CD4-positive, alpha-beta T cell treated with Interleukin-15 for 4 hours (primary cell): ENCODE results near the gene BBOX1.
"Not testable (repeated sequence)": the region's sequence is repeated elsewhere in the genome, so short reads cannot be mapped to it uniquely, and the experiment has no call there.

ENCODE experiments used
- DNase-seq: peaks from one replicate; pipeline ENCODE4 v3.0.0-alpha.2; 2020; ENCODE audit warnings: low spot score

BBOX1 gene

GRCh38 chr11:27129686-27130085 is 89.1 kb downstream of the BBOX1 start:
- DNase-seq, result no peak

DNA sequence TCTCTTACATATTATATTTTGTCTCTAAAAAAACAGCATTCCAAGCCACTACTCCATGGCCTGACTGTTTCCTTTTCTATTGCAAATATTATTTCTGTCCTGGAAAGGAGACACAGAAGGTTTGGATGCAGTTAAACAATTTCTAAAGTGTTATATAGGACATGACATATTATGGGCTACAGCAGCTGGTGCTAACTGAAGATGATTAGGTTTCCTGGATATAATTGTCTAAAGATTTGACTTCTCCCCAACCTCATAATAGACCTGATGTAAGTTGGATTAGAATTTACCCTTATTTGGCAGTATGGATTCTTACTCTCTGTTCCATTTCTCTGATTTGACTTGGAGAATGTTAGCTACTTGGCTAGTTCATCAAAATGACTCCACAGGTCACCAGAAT is 90.2 kb downstream of the BBOX1 start:
- no peak for DNase-seq

DNA sequence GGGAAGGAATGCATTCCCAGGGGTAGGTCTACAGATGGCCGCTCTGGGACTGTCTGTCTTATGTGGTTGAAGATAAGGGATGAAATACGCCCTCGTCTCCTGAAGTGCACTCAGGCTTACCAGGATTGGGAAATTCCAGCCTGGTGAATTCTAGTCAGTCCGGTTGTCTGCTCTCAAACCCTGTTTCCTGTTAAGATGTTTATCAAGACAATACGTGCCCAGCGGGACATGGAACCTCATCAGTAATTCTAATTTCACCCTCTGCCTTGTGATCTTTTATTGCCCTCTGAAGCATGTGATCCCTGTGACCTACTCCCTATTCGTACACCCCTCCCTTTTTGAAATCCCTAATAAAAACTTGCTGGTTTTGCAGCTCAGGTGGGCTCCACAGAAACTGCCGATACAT is 95.3 kb downstream of the BBOX1 start:
- DNase-seq, result not testable (repeated sequence)

DNA sequence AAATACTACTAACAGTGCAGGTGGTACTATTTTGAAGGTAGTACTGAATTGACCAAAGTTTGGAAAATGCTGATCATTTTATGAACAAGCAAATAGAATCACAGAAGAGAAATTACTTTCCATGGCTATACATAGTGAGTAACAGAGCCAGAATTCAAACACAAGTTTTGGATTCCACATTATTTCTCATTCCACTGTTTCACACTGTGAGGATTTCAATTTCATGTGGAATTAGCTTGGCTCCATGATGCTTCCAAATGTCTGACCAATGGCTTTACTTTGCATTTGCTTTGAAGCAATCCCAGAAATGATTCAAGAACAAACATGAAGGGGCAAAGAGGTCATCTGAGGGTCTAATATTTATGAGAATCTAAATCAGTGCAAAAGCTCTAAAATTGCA is 98.1 kb downstream of the BBOX1 start:
- DNase-seq, result no peak

DNA sequence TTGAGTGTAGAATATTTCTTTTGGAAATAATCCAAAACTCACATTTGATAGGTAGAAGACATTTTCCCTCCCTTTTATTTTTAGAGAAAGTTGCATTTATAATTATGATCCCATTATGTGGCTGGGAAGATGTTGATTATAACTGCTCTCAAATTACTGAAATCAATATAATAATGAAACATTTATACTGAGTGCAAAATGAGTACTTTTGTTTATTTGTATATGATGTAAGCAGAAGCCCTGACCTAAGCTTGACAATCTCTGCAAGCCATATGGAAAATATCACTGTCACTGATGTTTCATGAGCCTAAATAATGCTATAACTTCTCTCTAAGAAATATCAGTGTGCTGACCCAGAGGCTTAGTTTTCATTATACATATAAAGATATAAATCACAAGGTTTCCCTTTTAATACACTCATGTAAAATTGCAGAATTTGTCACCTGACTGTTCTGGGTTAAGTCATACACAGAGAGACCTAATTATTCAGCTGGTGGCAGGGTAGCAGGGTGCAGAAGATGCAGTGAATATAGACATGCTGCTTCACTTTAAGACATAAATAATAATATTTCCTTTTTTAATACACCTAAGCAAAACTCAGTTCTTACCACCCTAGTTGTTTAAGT is 99.2 kb downstream of the BBOX1 start:
- DNase-seq, result no peak

- DNase-seq, result no peak
Observed at GRCh38 chr11:27141576-27141975, 101.0 kb downstream of the BBOX1 start.

DNA sequence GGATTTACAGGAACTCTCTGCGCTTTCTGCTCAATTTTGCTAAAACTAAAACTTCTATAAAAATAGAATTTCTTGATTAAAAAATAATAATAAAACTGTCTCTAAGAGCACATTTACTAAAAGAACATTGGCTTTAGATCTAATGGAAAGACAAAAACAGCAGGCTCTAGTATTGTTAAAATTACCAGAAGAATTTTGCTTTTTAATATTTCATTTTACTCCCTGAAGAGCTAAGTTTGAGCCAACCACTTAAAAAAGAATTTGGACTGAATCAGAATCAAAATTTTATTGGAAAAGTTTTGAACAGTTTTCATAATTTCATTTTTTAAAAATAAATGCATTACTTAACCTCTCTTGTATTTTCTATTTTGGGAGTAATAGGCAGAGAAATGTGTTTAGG is 107.3 kb downstream of the BBOX1 start:
- no peak for DNase-seq

- DNase-seq, result no peak
Observed at GRCh38 chr11:27148506-27148905, 107.9 kb downstream of the BBOX1 start.

GRCh38 chr11:27150098-27150497 is 109.5 kb downstream of the BBOX1 start:
- DNase-seq, result no peak

GRCh38 chr11:27153136-27153535 is 112.5 kb downstream of the BBOX1 start:
- DNase-seq, result no peak

- no peak for DNase-seq
Observed at GRCh38 chr11:27158456-27159334, 118.1 kb downstream of the BBOX1 start.

DNA sequence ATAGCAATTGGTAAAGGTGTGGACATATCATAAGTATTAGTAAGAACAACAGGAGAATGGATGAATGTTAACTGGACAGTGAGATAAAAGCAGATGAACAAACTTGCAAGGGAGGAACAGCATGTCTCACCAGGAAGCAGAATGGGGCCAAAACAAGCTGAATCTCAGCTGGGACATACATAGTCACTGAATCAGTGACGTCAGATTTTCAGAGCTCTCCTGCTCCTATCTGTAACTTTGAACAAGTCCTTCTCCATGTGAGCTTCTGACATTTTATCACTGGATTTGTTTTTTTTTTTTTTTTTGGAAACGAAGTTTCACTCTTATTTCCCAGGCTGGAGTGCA is 118.7 kb downstream of the BBOX1 start:
- DNase-seq, result no peak

GRCh38 chr11:27161071-27161470 is 120.5 kb downstream of the BBOX1 start:
- no peak for DNase-seq

DNA sequence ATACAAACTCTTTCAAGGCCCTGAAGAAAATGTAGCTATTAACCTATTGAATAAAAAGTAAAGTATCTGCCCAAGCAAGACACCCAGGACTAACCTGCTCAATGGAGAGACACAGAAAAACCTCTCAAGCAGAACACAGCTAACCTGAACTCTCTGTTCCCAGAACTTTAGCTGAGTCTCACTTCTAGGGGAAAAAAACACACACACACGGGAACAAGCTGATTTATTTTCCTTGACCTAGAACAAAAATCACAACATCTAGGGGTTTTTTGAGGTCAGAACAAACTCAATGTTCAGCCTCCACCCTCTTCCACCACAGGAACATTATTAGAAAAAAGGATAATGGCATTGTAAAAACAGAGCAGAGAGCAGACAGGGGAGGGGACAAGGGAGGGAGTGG is 121.6 kb downstream of the BBOX1 start:
- no peak for DNase-seq

- no peak for DNase-seq
Observed at GRCh38 chr11:27166130-27166529, 125.5 kb downstream of the BBOX1 start.

DNA sequence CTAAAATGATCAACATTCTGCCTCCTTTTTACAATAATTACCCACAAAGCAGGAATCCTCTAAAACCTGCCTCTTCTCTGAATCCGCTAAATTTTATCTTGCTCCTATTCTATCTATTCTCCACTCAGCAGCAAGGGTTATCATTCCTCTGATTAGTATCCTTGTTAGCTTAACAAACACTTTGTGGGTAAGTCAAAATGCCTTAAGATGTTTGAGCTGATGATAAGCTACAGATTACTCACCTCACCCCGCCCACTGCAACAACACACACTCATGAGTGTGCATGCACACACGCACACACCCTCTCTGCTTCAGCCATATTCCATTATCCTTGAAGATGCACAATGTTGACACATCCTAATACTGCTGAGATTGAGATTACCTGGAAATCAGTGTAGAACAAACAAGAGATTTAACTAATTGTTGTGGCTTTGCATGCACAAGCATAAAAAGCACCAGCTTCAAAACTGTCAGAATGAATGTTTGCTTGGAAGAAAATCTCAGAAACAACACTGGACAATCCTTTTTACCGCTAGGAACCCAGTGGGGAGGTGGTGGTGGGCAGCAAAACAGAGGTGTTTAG is 130.9 kb downstream of the BBOX1 start:
- DNase-seq, result no peak

DNA sequence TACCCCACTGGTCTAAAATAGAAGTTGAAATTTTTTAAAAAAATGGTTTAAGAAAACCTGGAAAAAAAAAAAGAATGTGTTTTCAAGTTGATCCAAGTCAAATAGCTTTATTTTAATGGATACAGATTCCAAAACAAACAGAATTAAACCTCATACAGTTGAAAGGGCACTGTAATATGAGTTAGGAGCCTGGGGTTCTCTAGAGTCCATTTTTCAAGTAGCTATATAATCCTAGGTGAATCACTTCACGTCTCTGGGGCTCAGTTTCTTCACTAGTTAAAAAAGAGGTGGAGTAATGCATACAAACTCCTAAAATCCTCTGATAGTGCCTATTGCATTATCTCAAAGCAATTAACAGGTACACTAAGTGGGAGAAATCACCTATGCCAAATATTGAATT is 132.9 kb downstream of the BBOX1 start:
- no peak for DNase-seq

DNA sequence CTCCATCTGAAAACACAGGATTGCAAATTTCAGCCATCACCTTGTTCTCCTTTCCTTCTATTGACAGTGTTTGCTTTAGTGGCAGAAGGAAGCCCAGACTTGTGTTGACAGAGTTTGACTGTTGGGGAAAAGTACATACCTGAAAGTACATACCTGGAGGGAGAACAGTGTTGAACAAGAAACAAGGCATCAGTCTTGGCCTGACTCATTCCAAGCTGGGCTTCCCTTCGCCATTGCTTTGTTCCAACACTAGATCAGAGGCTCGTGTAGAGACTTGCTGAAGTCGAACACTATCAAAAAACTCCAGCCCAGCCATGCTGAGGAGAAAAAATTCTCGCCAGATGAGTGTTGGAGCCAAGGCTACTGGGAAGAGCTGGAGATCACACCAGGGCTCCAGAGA is 133.4 kb downstream of the BBOX1 start:
- no peak for DNase-seq

DNA sequence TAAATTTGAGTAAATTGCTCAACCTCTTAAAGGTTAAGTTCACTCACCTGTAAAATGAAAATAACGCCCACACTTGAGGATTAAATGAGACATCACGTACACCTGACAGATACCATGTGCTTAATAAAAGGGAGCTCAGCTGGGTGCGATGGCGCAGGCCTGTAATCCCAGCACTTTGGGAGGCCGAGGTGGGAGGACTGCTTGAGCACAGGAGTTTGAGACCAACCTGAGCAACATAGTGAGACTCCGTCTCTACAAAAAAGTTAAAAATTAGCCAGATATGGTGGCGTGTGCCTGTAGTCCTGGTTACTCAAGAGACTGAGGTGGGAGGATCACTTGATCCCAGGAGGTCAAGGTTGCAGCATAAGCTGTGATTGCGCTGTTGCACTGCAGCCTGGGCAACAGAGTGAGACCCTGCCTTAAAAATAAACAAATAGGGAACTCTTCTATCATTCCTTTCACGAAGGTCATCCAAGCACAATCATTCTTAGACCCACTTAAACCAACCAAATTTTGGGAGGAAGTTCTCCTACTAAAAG is 134.1 kb downstream of the BBOX1 start:
- no peak for DNase-seq

DNA sequence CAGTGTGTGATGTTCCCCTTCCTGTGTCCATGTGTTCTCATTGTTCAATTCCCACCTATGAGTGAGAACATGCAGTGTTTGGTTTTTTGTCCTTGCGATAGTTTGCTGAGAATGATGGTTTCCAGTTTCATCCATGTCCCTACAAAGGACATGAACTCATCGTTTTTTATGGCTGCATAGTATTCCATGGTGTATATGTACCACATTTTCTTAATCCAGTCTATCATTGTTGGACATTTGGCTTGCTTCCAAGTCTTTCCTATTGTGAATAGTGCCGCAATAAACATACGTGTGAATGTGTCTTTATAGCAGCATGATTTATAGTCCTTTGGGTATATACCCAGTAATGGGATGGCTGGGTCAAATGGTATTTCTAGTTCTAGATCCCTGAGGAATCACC is 134.9 kb downstream of the BBOX1 start:
- DNase-seq, result not testable (repeated sequence)
